ENCODE results near the gene ENTPD8.
A peak's percentile ranks its signal among the peaks of the same experiment; 100 is the strongest.

ENTPD8 gene

DNA sequence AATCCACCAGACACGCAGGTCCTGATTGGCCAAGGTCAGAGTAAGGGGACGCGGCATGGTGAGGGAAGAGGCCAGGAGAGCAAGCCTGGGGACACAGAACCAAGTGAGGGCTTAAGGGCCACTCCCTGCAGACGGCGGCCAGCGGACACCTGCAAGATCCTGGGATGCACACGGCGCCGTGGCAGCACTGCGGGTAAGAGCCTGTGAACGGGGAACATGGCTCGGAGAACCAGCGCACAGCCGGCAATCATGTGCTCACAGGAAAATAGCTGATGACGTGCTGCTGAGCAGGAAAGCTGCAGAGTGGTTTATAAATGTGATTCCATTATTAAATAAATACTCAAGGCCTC is 45.0 kb upstream of the ENTPD8 start:
- DNase-seq (ENCODE audit: extremely low read depth, low read depth) = no peak
- TF ChIP-seq, protein P1, sequence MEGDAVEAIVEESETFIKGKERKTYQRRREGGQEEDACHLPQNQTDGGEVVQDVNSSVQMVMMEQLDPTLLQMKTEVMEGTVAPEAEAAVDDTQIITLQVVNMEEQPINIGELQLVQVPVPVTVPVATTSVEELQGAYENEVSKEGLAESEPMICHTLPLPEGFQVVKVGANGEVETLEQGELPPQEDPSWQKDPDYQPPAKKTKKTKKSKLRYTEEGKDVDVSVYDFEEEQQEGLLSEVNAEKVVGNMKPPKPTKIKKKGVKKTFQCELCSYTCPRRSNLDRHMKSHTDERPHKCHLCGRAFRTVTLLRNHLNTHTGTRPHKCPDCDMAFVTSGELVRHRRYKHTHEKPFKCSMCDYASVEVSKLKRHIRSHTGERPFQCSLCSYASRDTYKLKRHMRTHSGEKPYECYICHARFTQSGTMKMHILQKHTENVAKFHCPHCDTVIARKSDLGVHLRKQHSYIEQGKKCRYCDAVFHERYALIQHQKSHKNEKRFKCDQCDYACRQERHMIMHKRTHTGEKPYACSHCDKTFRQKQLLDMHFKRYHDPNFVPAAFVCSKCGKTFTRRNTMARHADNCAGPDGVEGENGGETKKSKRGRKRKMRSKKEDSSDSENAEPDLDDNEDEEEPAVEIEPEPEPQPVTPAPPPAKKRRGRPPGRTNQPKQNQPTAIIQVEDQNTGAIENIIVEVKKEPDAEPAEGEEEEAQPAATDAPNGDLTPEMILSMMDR (IDR thresholded peaks at IDR 0.05; ENCODE audit: low read depth, low read length) = no peak

DNA sequence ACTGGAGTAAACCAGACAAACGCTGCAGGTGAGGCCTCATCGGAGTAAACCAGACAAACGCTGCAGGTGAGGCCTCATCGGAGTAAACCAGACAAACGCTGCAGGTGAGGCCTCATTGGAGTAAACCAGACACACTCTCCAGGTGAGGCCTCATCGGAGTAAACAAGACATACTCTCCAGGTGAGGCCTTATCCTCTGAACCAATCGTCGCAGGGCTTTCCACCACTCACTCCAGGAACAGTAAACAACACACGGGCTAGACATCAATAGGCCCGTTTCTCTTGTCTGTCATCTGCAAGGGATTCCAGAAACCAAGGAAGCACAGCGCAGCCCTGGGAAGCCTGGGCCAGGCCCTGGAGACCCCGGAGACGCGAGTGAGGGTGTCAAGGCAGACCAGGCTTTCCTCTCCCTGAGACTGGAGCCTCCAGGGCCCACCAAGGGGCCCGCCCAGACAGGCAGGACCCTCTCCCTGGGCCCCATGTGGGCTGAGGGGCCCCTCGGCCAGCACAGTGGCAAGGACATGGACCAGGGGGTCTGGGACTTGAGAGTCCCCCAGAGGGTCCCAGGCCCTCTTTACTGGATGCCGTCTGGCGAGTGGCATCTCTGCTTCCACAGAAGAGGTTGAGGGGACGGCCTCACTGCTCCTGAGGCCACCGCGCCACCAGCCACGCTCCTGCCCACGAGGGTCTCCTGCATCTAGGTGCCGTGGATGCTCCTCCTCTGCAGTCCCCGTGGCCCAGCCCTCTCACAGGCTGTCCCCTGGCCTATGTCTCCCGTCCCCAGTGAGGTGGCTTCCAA is 44.4 kb upstream of the ENTPD8 start:
- no peak for DNase-seq (ENCODE audit: extremely low read depth, low read depth)
- TF ChIP-seq, protein P1 (IDR thresholded peaks at IDR 0.05; ENCODE audit: low read depth, low read length) = no peak

DNA sequence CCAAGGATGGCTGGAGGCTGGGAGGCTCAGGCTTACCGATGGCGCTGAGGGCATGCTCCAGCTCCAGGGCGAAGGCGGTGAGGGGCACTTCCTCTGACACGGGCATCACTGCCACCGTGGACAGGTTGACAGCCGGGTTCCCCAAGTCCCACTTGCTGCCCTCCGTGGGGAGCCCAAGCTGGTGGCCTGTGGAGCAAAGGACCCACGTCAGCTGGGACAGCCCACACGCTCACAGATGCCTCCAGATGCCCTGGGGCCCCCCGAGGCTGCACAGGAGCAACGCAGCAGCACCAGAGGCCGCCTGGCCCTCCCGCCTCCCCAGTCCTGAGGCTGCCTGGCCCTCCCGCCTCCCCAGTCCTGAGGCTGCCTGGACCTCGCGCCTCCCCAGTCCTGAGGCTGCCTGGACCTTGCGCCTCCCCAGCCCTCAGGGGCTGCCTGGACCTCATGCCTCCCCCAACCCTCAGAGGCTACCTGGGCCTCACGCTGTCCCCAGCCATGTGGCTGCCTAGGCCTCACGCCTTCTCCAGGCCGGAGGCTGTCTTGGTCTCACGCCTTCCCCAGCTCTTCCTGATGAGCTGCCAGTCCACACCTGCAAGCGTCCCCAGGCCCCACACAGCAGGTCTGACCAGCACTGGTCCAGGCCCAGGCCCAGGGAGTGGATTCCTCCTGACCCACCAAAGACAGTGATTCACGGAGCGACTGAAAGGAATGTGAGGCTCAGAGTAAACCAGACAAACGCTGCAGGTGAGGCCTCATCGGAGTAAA is 43.6 kb upstream of the ENTPD8 start:
- DNase-seq (ENCODE audit: extremely low read depth, low read depth) = no peak
- TF ChIP-seq, protein P1 (IDR thresholded peaks at IDR 0.05; ENCODE audit: low read depth, low read length) = no peak

DNA sequence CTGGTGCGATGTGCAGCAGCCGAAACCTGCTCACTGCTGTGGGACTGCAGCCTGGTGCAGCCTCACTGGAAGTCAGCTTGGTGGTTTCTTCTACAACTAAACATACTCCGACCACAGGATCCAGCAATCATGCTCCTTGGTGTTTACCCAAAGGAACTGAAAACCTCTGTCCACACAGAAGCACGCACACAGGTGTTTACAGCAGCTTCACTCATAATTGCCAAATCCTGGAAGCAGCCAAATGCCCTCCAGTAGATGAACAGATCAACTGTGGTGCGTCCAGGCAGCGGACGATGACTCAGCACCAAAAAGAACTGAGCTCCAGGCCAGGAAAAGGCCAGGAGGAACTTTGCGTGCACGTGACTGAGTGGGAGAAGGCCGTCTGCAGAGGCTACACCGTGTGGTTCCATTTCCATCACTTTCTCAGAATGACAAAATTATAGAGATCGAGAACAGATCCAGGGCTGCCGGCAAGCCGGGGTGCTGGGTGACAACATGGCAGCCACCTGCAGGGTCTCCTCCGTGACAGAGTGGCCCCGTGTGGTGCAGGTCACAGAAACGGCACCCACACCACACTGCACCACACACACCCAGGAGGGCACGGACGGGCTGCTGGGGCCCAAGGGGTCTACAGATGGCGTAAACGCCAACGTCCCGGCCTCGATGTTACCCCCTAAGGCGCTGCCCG is 41.1 kb upstream of the ENTPD8 start:
- peak; percentile 57 for DNase-seq (ENCODE audit: extremely low read depth, low read depth)
- TF ChIP-seq, protein P1 (IDR thresholded peaks at IDR 0.05; ENCODE audit: low read depth, low read length) = no peak

DNA sequence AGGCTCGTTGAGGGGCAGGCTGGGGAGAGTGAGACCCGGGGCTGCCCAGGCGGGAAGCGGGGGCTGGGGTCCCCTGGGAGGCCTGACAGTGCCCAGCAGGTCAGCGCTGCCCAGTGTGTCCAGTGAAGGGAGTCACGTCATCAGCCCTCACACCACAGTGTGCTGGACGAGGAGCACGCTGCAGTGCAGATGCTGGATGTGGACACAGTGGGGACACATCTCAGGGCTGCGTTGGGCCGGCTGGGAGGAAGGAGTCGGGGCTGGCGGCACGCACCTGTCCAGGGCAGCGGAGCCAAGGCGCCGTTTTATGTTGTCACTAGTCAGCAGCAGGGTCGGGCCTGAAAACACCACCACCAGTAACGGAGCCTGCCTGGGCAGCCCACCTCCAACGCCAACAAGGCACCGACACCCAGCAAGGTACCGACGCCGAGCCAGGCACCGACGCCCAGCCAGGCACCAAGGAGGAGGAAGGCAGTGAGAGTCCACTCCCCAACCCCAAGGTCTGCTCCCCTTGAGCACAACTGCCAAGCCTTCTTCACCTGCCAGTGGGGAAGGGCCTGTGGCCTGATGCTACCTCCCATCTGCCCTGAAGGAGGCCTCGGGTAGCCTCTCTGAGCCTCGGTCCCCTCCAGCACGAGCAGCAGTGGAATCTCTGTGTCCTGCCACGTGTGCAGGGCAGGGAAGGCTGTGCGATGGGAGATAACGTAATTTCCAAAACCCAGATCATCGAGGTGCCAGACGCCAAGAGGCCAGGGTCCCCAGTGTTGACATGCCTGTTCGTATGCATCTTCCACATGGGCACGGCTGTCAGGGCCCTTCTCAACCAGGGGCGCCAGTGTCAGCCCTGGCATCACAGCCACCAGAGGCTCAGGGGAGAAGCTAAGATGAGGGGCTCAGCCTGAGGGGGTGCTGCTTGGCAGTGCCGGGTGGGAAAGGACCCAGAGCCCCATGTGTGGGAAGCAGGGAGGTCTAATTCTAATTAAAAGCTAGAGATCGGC is 39.8 kb upstream of the ENTPD8 start:
- TF ChIP-seq, protein P1 (IDR thresholded peaks at IDR 0.05; ENCODE audit: low read depth, low read length) = no peak
- no peak for DNase-seq (ENCODE audit: extremely low read depth, low read depth)

DNA sequence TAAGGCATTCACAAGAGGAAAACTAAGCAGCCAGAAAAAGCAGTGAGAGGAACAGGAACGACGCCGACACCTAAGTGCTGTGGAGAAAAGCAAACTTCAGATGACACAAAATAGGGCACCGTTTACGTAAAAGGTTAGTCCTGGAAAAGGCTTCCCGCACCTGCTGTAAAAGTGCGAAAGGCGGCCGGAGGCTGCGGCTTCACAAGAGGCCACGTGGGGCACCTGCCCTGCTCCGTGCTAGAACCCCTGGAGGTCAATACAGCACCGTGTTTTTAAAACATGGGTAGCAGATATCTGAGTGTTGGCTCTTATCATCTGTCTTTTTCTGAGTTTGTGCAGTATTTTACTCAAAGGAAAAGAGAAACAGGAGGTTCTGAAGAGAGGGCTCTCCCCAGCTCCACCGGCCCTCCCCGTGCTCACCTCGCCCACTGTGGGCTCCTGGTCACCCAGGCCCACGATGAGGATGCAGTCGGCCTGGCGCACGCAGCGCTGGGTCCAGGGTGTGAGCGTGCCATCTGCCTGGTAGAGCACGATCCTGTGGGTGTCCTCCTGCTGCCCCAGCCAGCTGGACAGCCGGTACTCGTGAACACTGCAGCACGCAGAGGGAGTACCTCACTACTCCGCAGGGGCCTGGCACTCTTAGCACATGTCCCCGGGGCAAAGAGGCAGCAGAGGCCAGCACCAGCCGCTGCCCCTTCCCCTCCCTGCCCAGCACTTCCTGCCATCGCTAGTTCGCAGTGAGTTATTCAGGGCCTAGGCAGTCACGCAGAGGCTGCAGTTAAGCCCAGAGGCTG is 38.9 kb upstream of the ENTPD8 start:
- DNase-seq (ENCODE audit: extremely low read depth, low read depth) = no peak
- TF ChIP-seq, protein P1 (IDR thresholded peaks at IDR 0.05; ENCODE audit: low read depth, low read length) = no peak

All from AG09319 (cell line).